HepG2 (cell line): ENCODE results near the gene ZNF74. TPM values are rescaled to one million over a fixed set of nuclear protein-coding genes. Genes with fewer than 3 reads are reported as not detected.

ENCODE experiments used
- CHD4 ChIP-seq: fragments of 200-600 bp; sonication (generic); IDR thresholded peaks from 2 replicates; pipeline ENCODE4 v1.7.0; 2017; ENCODE audit warnings: mild to moderate bottlenecking, low read length, borderline replicate concordance
- HNF1B ChIP-seq: sonication (generic); formaldehyde crosslinking; IDR thresholded peaks from 2 replicates; pipeline ENCODE4 v1.5.1; 2020; ENCODE audit warnings: mild to moderate bottlenecking, moderate library complexity, missing genetic modification reagents
- SNRNP70 ChIP-seq: fragments of 200-400 bp; formaldehyde crosslinking; IDR thresholded peaks from 2 replicates; pipeline ENCODE4 v1.6.1; 2017; ENCODE audit warnings: mild to moderate bottlenecking, low read depth, low read length, moderate library complexity
- ZC3H4 ChIP-seq: sonication (generic); formaldehyde crosslinking; IDR thresholded peaks from 2 replicates; pipeline ENCODE4 v1.4.0; 2020; ENCODE audit warnings: missing genetic modification reagents, borderline replicate concordance
- ZNF274 ChIP-seq: sonication (generic); formaldehyde crosslinking; IDR thresholded peaks from 2 replicates; pipeline ENCODE4 v1.5.1; 2020; ENCODE audit warnings: mild to moderate bottlenecking, missing genetic modification reagents
- ZNF687 ChIP-seq: sonication (generic); formaldehyde crosslinking; IDR thresholded peaks from 2 replicates; pipeline ENCODE4 v1.5.1; 2020; ENCODE audit warnings: mild to moderate bottlenecking, missing genetic modification reagents, moderate library complexity
- ZNF878 ChIP-seq: sonication (generic); formaldehyde crosslinking; IDR thresholded peaks from 2 replicates; pipeline ENCODE4 v1.8.1; 2023; ENCODE audit warnings: mild to moderate bottlenecking, missing genetic modification reagents, moderate library complexity
- polyA plus RNA-seq, 8 experiments: library from polyadenylated mRNA; depleted of rRNA in 3 of 8; stranded (reverse) in 7 of 8; unstranded in 1 of 8; fragments of >200 nt; fragmentation: Illumina TruSeq in 4 of 8; extraction: Trizol in 4 of 8; gene quantifications; 2 replicates each; pipeline versions ENCODE4 v1.2.1 to v1.2.3, GENCODE V29; 2011 to 2016; ENCODE audit warnings: low read depth in 4 of 8, missing spikeins in 1 of 8, mixed read lengths in 1 of 8; ENCODE audit not compliant: insufficient read depth in 1 of 8
- total RNA-seq, 5 experiments: library from RNA; depleted of rRNA; stranded (reverse); fragments of >200 nt; fragmentation: Illumina TruSeq; extraction: Trizol; gene quantifications; 2 replicates each; pipeline ENCODE4 v1.2.3, GENCODE V29; 2016; ENCODE audit warnings: low read depth in 1 of 5

ZNF74 gene
- total and polyA plus RNA-seq, 2 of the 13 experiments (the other 11 are each of a cell fraction or from before 2014, with no cell fraction given) = 6.3 to 9.1 TPM

- TF ChIP-seq ZNF687 (CRISPR knock-in tag) (no peak), HNF1B (CRISPR knock-in tag) (no peak), ZC3H4 (CRISPR knock-in tag) (no peak), SNRNP70 (no peak), CHD4 (no peak), ZNF274 (no peak), ZNF878 (CRISPR knock-in tag) (no peak)
These were observed 31.8 kb downstream of the ZNF74 start (continued) for GRCh38 chr22:20425566-20426258.
